B cell (primary cell): ENCODE results near the gene CLECL1. TPM values are rescaled to one million over a fixed set of nuclear protein-coding genes. Genes with fewer than 3 reads are reported as not detected.
"Not testable (repeated sequence)": the region's sequence is repeated elsewhere in the genome, so short reads cannot be mapped to it uniquely, and the experiment has no call there.

Experiments used
- ATAC-seq: fragments of 200-7000 bp; cut with Tn5 transposase; one replicate; pipeline ENCODE4 v1.10.0; 2021; ENCODE audit warnings: low read depth, mild to moderate bottlenecking, moderate number of reproducible peaks, moderate library complexity
- CTCF ChIA-PET: fragments of 350-600 bp; sonication (Branson Sonifier 250); formaldehyde crosslinking; loops from one replicate; lab custom pipeline; 2021; ENCODE audit warnings: antibody characterized with exemption, inconsistent platforms; lab: Charles Lee
- POLR2A ChIA-PET: fragments of 350-600 bp; sonication (Branson Sonifier 250); formaldehyde crosslinking; loops from one replicate; lab custom pipeline; 2021; ENCODE audit warnings: antibody characterized with exemption; lab: Charles Lee
- DNase-seq: peaks from one replicate; pipeline ENCODE4 v3.0.0; 2013
- H2AFZ ChIP-seq: 2 replicates; pipeline ENCODE4 v1.6.1; 2012; ENCODE audit warnings: mild to moderate bottlenecking, low read depth, low read length; ENCODE audit not compliant: insufficient read depth, poor library complexity, severe bottlenecking
- H3K27ac ChIP-seq, 2 donors: 1 replicate in 1 of 2; 2 replicates in 1 of 2; pipeline ENCODE4 v1.5.1; 2012 to 2013; ENCODE audit warnings: low read length in 2 of 2, mild to moderate bottlenecking in 2 of 2, moderate library complexity in 1 of 2
- H3K27me3 ChIP-seq, 4 experiments: fragments of 200-600 bp in 1 of 4; sonication (generic) in 1 of 4; replicated peaks in 1 of 4; 1 replicate in 2 of 4; 2 replicates in 2 of 4; pipeline versions ENCODE4 v1.6.1 to v1.7.0; 2013 to 2016; ENCODE audit warnings: low read length in 3 of 4, mild to moderate bottlenecking in 2 of 4, mixed read lengths in 1 of 4, moderate library complexity in 1 of 4; ENCODE audit not compliant: insufficient read depth in 4 of 4, control insufficient read depth in 3 of 4; ENCODE audit errors: control extremely low read depth in 1 of 4
- H3K36me3 ChIP-seq, 2 experiments: replicated peaks in 1 of 2; 1 replicate in 1 of 2; 2 replicates in 1 of 2; pipeline versions ENCODE4 v1.6.1 to v1.7.1; 2013; ENCODE audit warnings: low read length in 1 of 2; ENCODE audit not compliant: insufficient read depth in 2 of 2, control insufficient read depth in 1 of 2; ENCODE audit errors: control extremely low read depth in 1 of 2, extremely low read depth in 1 of 2
- H3K4me1 ChIP-seq, 2 donors: fragments of 200-600 bp in 1 of 2; sonication (generic) in 1 of 2; 1 replicate in 1 of 2; 2 replicates in 1 of 2; pipeline versions ENCODE4 v1.5.1 to v1.6.1; 2013 to 2017; ENCODE audit warnings: low read length in 2 of 2; ENCODE audit not compliant: control insufficient read depth in 2 of 2, insufficient read depth in 2 of 2
- H3K4me2 ChIP-seq: replicated peaks from 2 replicates; pipeline ENCODE3; 2012; ENCODE audit warnings: mild to moderate bottlenecking, low read depth, low read length; ENCODE audit not compliant: poor library complexity, severe bottlenecking
- H3K4me3 ChIP-seq, 5 experiments: fragments of 200-600 bp in 1 of 5; sonication (generic) in 1 of 5; 1 replicate in 3 of 5; 2 replicates in 2 of 5; pipeline versions ENCODE4 v1.5.1 to v1.7.0; 2011 to 2016; ENCODE audit warnings: low read length in 4 of 5, mild to moderate bottlenecking in 4 of 5, low read depth in 2 of 5, control low read depth in 1 of 5, moderate library complexity in 1 of 5; ENCODE audit not compliant: insufficient read depth in 1 of 5; ENCODE audit errors: control extremely low read depth in 1 of 5, extremely low read depth in 1 of 5
- H3K79me2 ChIP-seq: fragments of 200-600 bp; sonication (generic); one replicate; pipeline ENCODE4 v1.6.0; 2016; ENCODE audit warnings: low read length; ENCODE audit not compliant: control insufficient read depth, insufficient read depth
- H3K9ac ChIP-seq: fragments of 200-600 bp; sonication (generic); 2 replicates; pipeline ENCODE4 v1.6.1; 2017; ENCODE audit warnings: mild to moderate bottlenecking, low read length, moderate library complexity
- H3K9me3 ChIP-seq, 3 donors: one replicate each; pipeline versions ENCODE4 v1.6.1 to v1.7.1; 2013; ENCODE audit warnings: low read length in 2 of 3; ENCODE audit not compliant: control insufficient read depth in 2 of 3, insufficient read depth in 1 of 3; ENCODE audit errors: control extremely low read depth in 1 of 3
- H4K20me1 ChIP-seq: 2 replicates; pipeline ENCODE4 v1.6.0; 2012; ENCODE audit warnings: mild to moderate bottlenecking, low read length; ENCODE audit not compliant: insufficient read depth, control insufficient read depth, poor library complexity, severe bottlenecking
- H3K27ac Mint-ChIP-seq: one replicate; pipeline ENCODE4 v1.8.0; 2021; ENCODE audit warnings: mixed read lengths
- H3K27me3 Mint-ChIP-seq: one replicate; pipeline ENCODE4 v1.8.0; 2021; ENCODE audit warnings: mixed read lengths
- H3K4me1 Mint-ChIP-seq: one replicate; pipeline ENCODE4 v1.8.0; 2021; ENCODE audit warnings: mixed read lengths
- H3K4me3 Mint-ChIP-seq: one replicate; pipeline ENCODE4 v1.8.0; 2021; ENCODE audit warnings: mixed read lengths
- H3K9me3 Mint-ChIP-seq: one replicate; pipeline ENCODE4 v1.8.0; 2022; ENCODE audit warnings: mixed read lengths; ENCODE audit not compliant: insufficient read depth
- WGBS: methylation state at CpG from one replicate; pipeline ENCODE4 v1.1.5; 2013; ENCODE audit warnings: missing lambda C conversion rate; ENCODE audit not compliant: insufficient coverage; 5-methylcytosine and 5-hydroxymethylcytosine counted together
- intact Hi-C: fragments of 100-400 bp; cut with micrococcal nuclease; formaldehyde crosslinking; loops from one replicate; pipeline ENCODE4 v1.10.0; 2022
- polyA plus RNA-seq: library from polyadenylated mRNA; depleted of rRNA; stranded (reverse); fragments of >200 nt; gene quantifications from 2 replicates; pipeline ENCODE4 v1.2.3, GENCODE V29; 2012
- total RNA-seq, 2 donors: library from RNA; stranded (reverse); fragments of 120-200 nt in 1 of 2; gene quantifications; 1 replicate in 1 of 2; 2 replicates in 1 of 2; pipeline versions ENCODE4 v1.2.3 to v1.2.4, GENCODE V29; 2013 to 2022

CLECL1 gene
- total and polyA plus RNA-seq, 2 donors (not counting 1 experiment from before 2014, with no cell fraction given), result 30.7 to 51.4 TPM

DNA sequence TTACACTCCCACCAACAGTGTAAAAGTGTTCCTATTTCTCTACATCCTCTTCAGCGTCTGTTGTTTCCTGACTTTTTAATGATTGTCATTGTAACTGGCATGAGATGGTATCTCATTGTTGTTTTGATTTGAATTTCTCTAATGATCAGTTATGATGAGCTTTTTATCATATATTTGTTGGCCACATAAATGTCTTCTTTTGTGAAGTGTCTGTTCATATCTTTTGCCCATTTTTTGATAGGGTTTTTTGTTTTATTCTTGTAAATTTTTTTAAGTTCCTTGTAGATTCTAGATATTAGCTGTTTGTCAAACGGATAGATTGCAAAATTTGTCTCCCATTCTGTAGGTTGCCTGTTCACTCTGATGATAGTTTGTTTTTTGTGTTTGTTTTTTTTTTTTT, 49.9 kb downstream of the CLECL1 start:
- peaks cover 42 to 45% of the 10 kb centered on the region in 2 donors for H3K4me1 ChIP-seq
- H3K27ac ChIP-seq, H3K27me3 Mint-ChIP-seq, H3K4me3 ChIP-seq, H3K9ac ChIP-seq, ATAC-seq, H3K9me3 Mint-ChIP-seq, H3K27ac Mint-ChIP-seq, intact Hi-C loops, H2AFZ ChIP-seq, H3K4me3 Mint-ChIP-seq, H3K27me3 ChIP-seq, H4K20me1 ChIP-seq, DNase-seq, H3K4me2 ChIP-seq: not testable (repeated sequence)
- peaks cover 3 to 14% (median 9%) of the 10 kb centered on the region in 3 donors for H3K9me3 ChIP-seq
- peaks cover 96% of the 10 kb centered on the region for H3K79me2 ChIP-seq
- H3K4me1 Mint-ChIP-seq, result peaks cover 69% of the 10 kb centered on the region
- ChIA-PET CTCF (interaction anchor here (1.3 to 2.6 kb wide), 5 partner anchors 11 to 67 kb away, joined by 3 to 11 read pairs (median 4); no protein-coding TSS in a partner anchor), POLR2A (interaction anchor here (0.7 kb wide), 1 partner anchor 8 kb away, joined by 3 read pairs; no protein-coding TSS in a partner anchor)
- WGBS, result no CpG with 5 or more reads among the region's 2 CpGs
- H3K36me3 ChIP-seq, result peaks cover 31 to 81% of the 10 kb centered on the region in 2 experiments

DNA sequence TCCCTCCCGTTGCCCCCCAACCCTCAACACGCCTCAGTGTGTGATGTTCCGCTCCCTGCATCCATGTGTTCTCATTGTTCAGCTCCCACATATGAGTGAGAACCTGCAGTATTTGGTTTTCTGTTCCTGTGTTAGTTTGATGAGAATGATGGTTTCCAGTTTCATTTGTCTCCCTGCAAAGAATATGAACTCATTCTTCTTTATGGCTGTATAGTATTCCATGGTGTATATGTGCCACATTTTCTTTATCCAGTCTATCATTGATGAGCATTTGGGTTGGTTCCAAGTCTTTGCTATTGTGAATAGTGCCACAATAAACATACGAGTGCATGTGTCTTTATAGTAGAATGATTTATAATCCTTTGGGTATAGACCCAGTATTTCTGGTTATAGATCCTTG, 50.4 kb downstream of the CLECL1 start:
- peaks cover 71% of the 10 kb centered on the region for H3K4me1 Mint-ChIP-seq

More for the DNA sequence above, 50.4 kb downstream of the CLECL1 start:
- DNase-seq, H2AFZ ChIP-seq, ATAC-seq, H3K4me3 ChIP-seq, H4K20me1 ChIP-seq, H3K27ac ChIP-seq, H3K27me3 Mint-ChIP-seq, H3K4me3 Mint-ChIP-seq, H3K27ac Mint-ChIP-seq, intact Hi-C loops, H3K4me2 ChIP-seq, H3K9ac ChIP-seq, H3K27me3 ChIP-seq, H3K9me3 Mint-ChIP-seq: not testable (repeated sequence)
- 100% methylated on average over 1 of the region's 4 CpGs for WGBS
- H3K4me1 ChIP-seq, result peaks cover 43 to 49% of the 10 kb centered on the region in 2 donors
- peaks cover 3 to 14% (median 9%) of the 10 kb centered on the region in 3 donors for H3K9me3 ChIP-seq
- ChIA-PET CTCF (interaction anchor here (1.3 to 2.6 kb wide), 4 partner anchors 12 to 68 kb away, joined by 3 to 11 read pairs (median 6); no protein-coding TSS in a partner anchor), POLR2A (interaction anchor here (0.7 to 2.1 kb wide), 2 partner anchors 7 to 35 kb away, joined by 3 to 10 read pairs; no protein-coding TSS in a partner anchor)
- peaks cover 97% of the 10 kb centered on the region for H3K79me2 ChIP-seq
- peaks cover 31 to 80% of the 10 kb centered on the region in 2 experiments for H3K36me3 ChIP-seq
